Astrocyte (in vitro differentiated cells and primary cell): ENCODE measurements around the gene LGALSL. TPM values are rescaled to one million over a fixed set of nuclear protein-coding genes. Genes with fewer than 3 reads are reported as not detected.

Source experiments
- DNase-seq: peaks from one replicate; pipeline ENCODE4 v3.0.0-alpha.2; 2010; ENCODE audit warnings: low read depth
- FAIRE-seq: peaks from 2 replicates; lab custom pipeline; 2011; peaks lifted over from hg19 to GRCh38; lab: Jason Lieb, UNC
- H2AFZ ChIP-seq: 2 replicates; pipeline ENCODE4 v1.6.0; 2012; ENCODE audit warnings: low read depth, low read length, inconsistent platforms
- H3K27ac ChIP-seq: 2 replicates; pipeline ENCODE4 v1.5.1; 2011; ENCODE audit warnings: low read depth, low read length, inconsistent platforms
- H3K27me3 ChIP-seq: 2 replicates; pipeline ENCODE4 v1.6.0; 2011; ENCODE audit warnings: low read length, inconsistent platforms; ENCODE audit not compliant: insufficient read depth
- H3K36me3 ChIP-seq: 2 replicates; pipeline ENCODE4 v1.5.1; 2011; ENCODE audit warnings: low read length, inconsistent platforms; ENCODE audit not compliant: insufficient read depth
- H3K4me1 ChIP-seq: 2 replicates; pipeline ENCODE4 v1.5.1; 2011; ENCODE audit warnings: low read length, inconsistent platforms; ENCODE audit not compliant: insufficient read depth
- H3K4me2 ChIP-seq: 2 replicates; pipeline ENCODE4 v1.6.0; 2012; ENCODE audit warnings: low read length, inconsistent platforms
- H3K4me3 ChIP-seq: 2 replicates; pipeline ENCODE4 v1.5.1; 2011; ENCODE audit warnings: low read depth, mild to moderate bottlenecking, low read length, inconsistent platforms; ENCODE audit not compliant: insufficient read depth
- H3K79me2 ChIP-seq: 2 replicates; pipeline ENCODE4 v1.6.0; 2012; ENCODE audit warnings: mild to moderate bottlenecking, low read length, inconsistent platforms; ENCODE audit not compliant: insufficient read depth
- H3K9ac ChIP-seq: 2 replicates; pipeline ENCODE4 v1.6.0; 2012; ENCODE audit warnings: mild to moderate bottlenecking, low read length, inconsistent platforms
- H3K9me3 ChIP-seq: 2 replicates; pipeline ENCODE4 v1.5.1; 2012; ENCODE audit warnings: low read depth, mild to moderate bottlenecking, low read length, inconsistent platforms; ENCODE audit not compliant: insufficient read depth
- H4K20me1 ChIP-seq: 2 replicates; pipeline ENCODE4 v1.6.0; 2012; ENCODE audit warnings: low read length, inconsistent platforms; ENCODE audit not compliant: insufficient read depth
- H3K27ac Mint-ChIP-seq: one replicate; pipeline ENCODE4 v1.8.0; 2021; ENCODE audit warnings: mild to moderate bottlenecking, mixed read lengths; ENCODE audit not compliant: unreplicated experiment
- H3K27me3 Mint-ChIP-seq: one replicate; pipeline ENCODE4 v1.8.0; 2021; ENCODE audit warnings: low read depth, mixed read lengths; ENCODE audit not compliant: unreplicated experiment
- H3K36me3 Mint-ChIP-seq: one replicate; pipeline ENCODE4 v1.8.0; 2021; ENCODE audit warnings: low read depth, mixed read lengths; ENCODE audit not compliant: unreplicated experiment
- H3K4me1 Mint-ChIP-seq: one replicate; pipeline ENCODE4 v1.8.0; 2021; ENCODE audit warnings: low read depth, mixed read lengths; ENCODE audit not compliant: unreplicated experiment
- H3K4me3 Mint-ChIP-seq: one replicate; pipeline ENCODE4 v1.8.0; 2021; ENCODE audit warnings: mild to moderate bottlenecking, moderate library complexity, mixed read lengths; ENCODE audit not compliant: unreplicated experiment
- H3K9me3 Mint-ChIP-seq: one replicate; pipeline ENCODE4 v1.8.0; 2021; ENCODE audit warnings: mild to moderate bottlenecking, mixed read lengths; ENCODE audit not compliant: unreplicated experiment
- CTCF ChIP-seq: IDR thresholded peaks from 2 replicates; pipeline ENCODE4 v1.5.1; 2011; ENCODE audit warnings: low read depth, mild to moderate bottlenecking, inconsistent platforms, low read length, moderate library complexity; ENCODE audit not compliant: insufficient read depth
- EZH2 ChIP-seq: IDR thresholded peaks from 2 replicates; pipeline ENCODE4 v1.6.1; 2012; ENCODE audit warnings: mild to moderate bottlenecking, low read length, inconsistent platforms; ENCODE audit not compliant: insufficient read depth
- total RNA-seq: library from RNA; stranded (reverse); gene quantifications from 2 replicates; pipeline ENCODE4 v1.2.1, GENCODE V29; 2021

Gene LGALSL
- total RNA-seq, 1 donor from 2014 or later = 14.0 TPM

- H3K4me2 ChIP-seq = no peak overlapping the region
- H3K27ac ChIP-seq = no peak overlapping the region
- no peak for FAIRE-seq
- no peaks in the 10 kb centered on the region for H3K9me3 ChIP-seq
- Mint-ChIP-seq H3K36me3 (no peaks in the 10 kb centered on the region), H3K27ac (no peak overlapping the region), H3K9me3 (no peaks in the 10 kb centered on the region), H3K4me1 (peaks cover 5% of the 10 kb centered on the region), H3K4me3 (no peak overlapping the region), H3K27me3 (peaks cover 17% of the 10 kb centered on the region)
- no peaks in the 10 kb centered on the region for H3K4me1 ChIP-seq
- H3K27me3 ChIP-seq = peaks cover 45% of the 10 kb centered on the region
- no peak overlapping the region for H3K4me3 ChIP-seq
- no peak overlapping the region for H3K9ac ChIP-seq
- no peak for TF ChIP-seq CTCF
- TF ChIP-seq EZH2 = no peak
- H3K79me2 ChIP-seq = no peaks in the 10 kb centered on the region
- DNase-seq = no peak
- H2AFZ ChIP-seq = no peak overlapping the region
- no peaks in the 10 kb centered on the region for H3K36me3 ChIP-seq
- no peaks in the 10 kb centered on the region for H4K20me1 ChIP-seq
Measured at GRCh38 chr2:64489081-64489751, 35.3 kb downstream of the LGALSL start.

GRCh38 chr2:64491426-64491825 is 37.5 kb downstream of the LGALSL start:
- Histone ChIP-seq H3K36me3 (no peaks in the 10 kb centered on the region), H3K9me3 (no peaks in the 10 kb centered on the region), H2AFZ (no peak overlapping the region), H4K20me1 (no peaks in the 10 kb centered on the region), H3K4me3 (no peak overlapping the region), H3K79me2 (no peaks in the 10 kb centered on the region), H3K9ac (no peak overlapping the region), H3K4me1 (no peaks in the 10 kb centered on the region), H3K27ac (no peak overlapping the region), H3K4me2 (no peak overlapping the region), H3K27me3 (peaks cover 29% of the 10 kb centered on the region)
- Mint-ChIP-seq H3K36me3 (no peaks in the 10 kb centered on the region), H3K4me1 (peaks cover 5% of the 10 kb centered on the region), H3K4me3 (no peak overlapping the region), H3K9me3 (no peaks in the 10 kb centered on the region), H3K27me3 (peaks cover 2% of the 10 kb centered on the region), H3K27ac (no peak overlapping the region)
- DNase-seq (peak; percentile 24), FAIRE-seq (no peak)
- TF ChIP-seq EZH2 = no peak
- TF ChIP-seq CTCF = no peak

- Histone ChIP-seq H4K20me1 (no peaks in the 10 kb centered on the region), H3K9ac (no peak overlapping the region), H3K79me2 (no peaks in the 10 kb centered on the region), H3K4me2 (no peak overlapping the region), H3K27me3 (peaks cover 30% of the 10 kb centered on the region), H3K27ac (no peak overlapping the region), H3K4me1 (no peaks in the 10 kb centered on the region), H3K36me3 (no peaks in the 10 kb centered on the region), H3K9me3 (no peaks in the 10 kb centered on the region), H3K4me3 (no peak overlapping the region), H2AFZ (no peak overlapping the region)
- Mint-ChIP-seq H3K36me3 (no peaks in the 10 kb centered on the region), H3K4me3 (no peak overlapping the region), H3K27ac (no peak overlapping the region), H3K4me1 (peaks cover 5% of the 10 kb centered on the region), H3K27me3 (peaks cover 4% of the 10 kb centered on the region), H3K9me3 (no peaks in the 10 kb centered on the region)
- no peak for FAIRE-seq
- no peak for DNase-seq
- TF ChIP-seq EZH2 (no peak), CTCF (no peak)
Measured at GRCh38 chr2:64492272-64492671, 38.3 kb downstream of the LGALSL start.
